ENCODE results near the gene SEC24C. TPM values are rescaled to one million over a fixed set of nuclear protein-coding genes. Genes with fewer than 3 reads are reported as not detected.

Gene SEC24C
- total and polyA plus RNA-seq, 2 of the 4 experiments (the other 2 are of a cell fraction): 74.2 to 88.9 TPM

GRCh38 chr10:73746721-73747120, 2.5 kb downstream of the SEC24C start:
- intact Hi-C loops (cut with micrococcal nuclease): loop anchor here (10.0 kb wide), 1 partner anchor 222 kb away; no protein-coding TSS in a partner anchor
- Histone ChIP-seq H4K5ac (ENCODE audit: low read depth, low read length) (no peak overlapping the region), H3K18ac (ENCODE audit: low read depth, low read length) (no peak overlapping the region), H3K4ac (ENCODE audit: low read depth, low read length) (no peak overlapping the region), H3K14ac (replicated peaks; ENCODE audit: low read depth, low read length) (no peak overlapping the region), H3K23ac (ENCODE audit: low read depth, low read length) (no peak overlapping the region), H2BK5ac (ENCODE audit: low read depth, low read length, poor library complexity, severe bottlenecking) (no peak overlapping the region), H3K27ac (ENCODE audit: insufficient read depth, low read length) (no peak overlapping the region), H2AFZ (replicated peaks; ENCODE audit: low read length, poor library complexity) (no peak overlapping the region), H3K27me3 (ENCODE audit: control insufficient read depth, insufficient read depth, low read length) (no peaks in the 10 kb centered on the region), H2AK9ac (replicated peaks; ENCODE audit: low read depth, low read length, poor library complexity) (no peak overlapping the region), H3K79me1 (ENCODE audit: low read depth in 1 of 2, low read length in 2 of 2) (peaks cover 42 to 80% of the 10 kb centered on the region in 2 experiments), H3K36me3 (ENCODE audit: control insufficient read depth, insufficient read depth, low read length) (peaks cover 22% of the 10 kb centered on the region), H4K8ac (ENCODE audit: low read depth in 2 of 2, low read length in 2 of 2) (no peak overlapping the region), H3K4me2 (ENCODE audit: low read depth, low read length) (no peak overlapping the region), H2BK20ac (ENCODE audit: low read depth, low read length) (no peak overlapping the region), H3K9me3 (ENCODE audit: control insufficient read depth, insufficient read depth, low read length) (no peaks in the 10 kb centered on the region), H3K4me3 (ENCODE audit: insufficient read depth, low read depth, low read length) (no peak overlapping the region), H4K91ac (ENCODE audit: insufficient read depth, low read depth, low read length) (no peak overlapping the region), H2AK5ac (ENCODE audit: low read depth, low read length) (no peak overlapping the region), H3K9ac (ENCODE audit: low read depth, low read length) (no peak overlapping the region), H2BK15ac (ENCODE audit: low read depth, low read length) (no peak overlapping the region), H3K9me1 (ENCODE audit: insufficient read depth, low read length) (peaks cover 10% of the 10 kb centered on the region; the same call in 1 of the 2 replicates), H3K4me1 (ENCODE audit: control insufficient read depth, insufficient read depth, low read length) (peaks cover 2% of the 10 kb centered on the region; the same call in 1 of the 2 replicates), H2BK120ac (ENCODE audit: low read depth, low read length) (no peak overlapping the region), H3K56ac (ENCODE audit: extremely low read depth, insufficient read depth, low read length) (no peak overlapping the region), H4K20me1 (ENCODE audit: insufficient read depth, low read length) (peaks cover 21% of the 10 kb centered on the region; the same call in 1 of the 2 replicates)
- TF ChIP-seq USF2 (IDR thresholded peaks at IDR 0.05; ENCODE audit: low read depth, low read length) (no peak), RCOR1 (IDR thresholded peaks at IDR 0.05; ENCODE audit: insufficient replicate concordance, low read length) (no peak), NFE2L2 (IDR thresholded peaks at IDR 0.05; ENCODE audit: low read depth, low read length) (no peak), CHD1 (IDR thresholded peaks at IDR 0.05; ENCODE audit: low read depth, low read length) (no peak), CEBPB (IDR thresholded peaks at IDR 0.05; ENCODE audit: low read depth, low read length) (no peak), FOS (IDR thresholded peaks at IDR 0.05; ENCODE audit: low read depth, low read length) (no peak), RFX5 (IDR thresholded peaks at IDR 0.05; ENCODE audit: low read depth, low read length) (no peak), SMC3 (IDR thresholded peaks at IDR 0.05; ENCODE audit: low read depth, low read length) (no peak)
- ChIA-PET POLR2A (ENCODE audit: unreplicated experiment) (interaction anchor here (0.7 kb wide), 1 partner anchor 194 kb away, joined by 4 read pairs; no protein-coding TSS in a partner anchor), CTCF (no interaction called here)
- no TSS peak for BruUV-seq (replicated peaks)
- ATAC-seq (ENCODE audit: low read depth): no peak
- no CpG with 5 or more reads among the region's 2 CpGs for WGBS, 2 experiments (ENCODE audit: extremely low coverage in 2 of 2, insufficient read length in 1 of 2)
- in situ Hi-C loops (cut with MboI; ENCODE audit: low sequenced_read_pairs): no loop called here
- dilution Hi-C loops (cut with HindIII; ENCODE audit: low sequenced_read_pairs, unreplicated experiment): no loop called here
- DNase-seq: no peak

Measured in IMR-90 (cell line).